Measurements from ENCODE around the gene IRAK1.

Gene IRAK1

DNA sequence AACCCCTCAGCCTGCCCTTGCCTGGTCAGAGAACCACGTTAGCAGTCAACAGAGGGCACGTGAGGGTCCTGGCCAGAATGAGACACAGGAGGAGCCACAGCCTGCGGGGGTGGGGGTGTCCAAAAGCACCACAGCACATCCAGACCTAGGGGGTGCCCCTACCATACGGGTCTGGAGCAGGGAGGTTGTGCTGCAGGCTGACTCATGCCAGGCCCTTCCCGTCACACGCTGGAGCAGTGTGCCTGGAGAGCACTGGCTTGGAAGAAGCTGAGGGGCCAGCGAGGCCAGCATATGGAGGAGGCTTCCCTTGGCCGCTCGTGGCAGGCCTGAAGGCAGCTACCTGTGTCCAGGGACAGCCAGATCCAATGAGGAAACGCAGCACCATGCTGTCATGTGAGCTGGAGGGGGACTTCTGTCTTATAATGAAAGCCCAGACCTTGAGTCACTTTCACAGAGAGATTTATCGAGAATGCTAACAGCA lies 1.5 kb upstream of the IRAK1 start:
- no peak overlapping the region for H2AFZ ChIP-seq (ENCODE audit: low read depth, low read length)
- peak overlapping the region; percentile 94 for H3K9ac ChIP-seq (ENCODE audit: low read depth, low read length)

DNA sequence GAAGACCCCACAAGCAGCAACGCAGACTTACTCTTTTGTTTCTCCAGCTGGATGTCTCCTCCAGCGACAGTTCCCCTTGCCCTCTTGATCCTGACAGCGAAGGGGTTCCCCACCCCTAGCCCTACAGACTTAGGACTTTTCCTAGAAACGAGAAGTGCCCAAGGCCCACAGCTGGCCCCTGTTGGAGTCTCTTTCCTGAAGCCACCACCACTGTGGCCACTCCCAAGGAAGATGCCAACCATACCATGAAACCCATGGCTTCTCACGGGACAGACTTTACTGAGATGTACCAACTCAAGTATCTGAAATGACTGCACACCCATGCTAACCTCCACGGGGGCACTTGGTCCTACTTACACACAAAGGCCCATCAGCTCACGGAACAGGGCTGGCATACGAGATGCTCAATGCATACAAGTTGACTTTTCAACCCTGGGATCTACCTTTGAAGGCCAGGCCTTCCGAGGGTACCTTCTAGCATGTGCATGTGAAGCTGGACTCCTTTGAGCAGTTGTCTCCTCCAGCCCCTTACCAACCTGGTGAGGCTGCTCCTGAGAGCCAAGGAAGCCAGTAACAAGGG lies 924 bp upstream of the IRAK1 start:
- H3K27ac ChIP-seq (ENCODE audit: low read length): peak overlapping the region; percentile 91
- H3K9ac ChIP-seq (ENCODE audit: low read depth, low read length): peak overlapping the region; percentile 94
- H2AFZ ChIP-seq (ENCODE audit: low read depth, low read length): peak overlapping the region; percentile 80; the same call in 1 of the 2 replicates
- peaks cover 31% of the 10 kb centered on the region for H3K4me1 ChIP-seq (ENCODE audit: insufficient read depth, low read length)
- H3K9me3 ChIP-seq (ENCODE audit: insufficient read depth, low read length, severe bottlenecking): no peaks in the 10 kb centered on the region
- peak overlapping the region; percentile 75 for H3K4me2 ChIP-seq (ENCODE audit: insufficient read depth, low read length)
- TF ChIP-seq, protein P1, sequence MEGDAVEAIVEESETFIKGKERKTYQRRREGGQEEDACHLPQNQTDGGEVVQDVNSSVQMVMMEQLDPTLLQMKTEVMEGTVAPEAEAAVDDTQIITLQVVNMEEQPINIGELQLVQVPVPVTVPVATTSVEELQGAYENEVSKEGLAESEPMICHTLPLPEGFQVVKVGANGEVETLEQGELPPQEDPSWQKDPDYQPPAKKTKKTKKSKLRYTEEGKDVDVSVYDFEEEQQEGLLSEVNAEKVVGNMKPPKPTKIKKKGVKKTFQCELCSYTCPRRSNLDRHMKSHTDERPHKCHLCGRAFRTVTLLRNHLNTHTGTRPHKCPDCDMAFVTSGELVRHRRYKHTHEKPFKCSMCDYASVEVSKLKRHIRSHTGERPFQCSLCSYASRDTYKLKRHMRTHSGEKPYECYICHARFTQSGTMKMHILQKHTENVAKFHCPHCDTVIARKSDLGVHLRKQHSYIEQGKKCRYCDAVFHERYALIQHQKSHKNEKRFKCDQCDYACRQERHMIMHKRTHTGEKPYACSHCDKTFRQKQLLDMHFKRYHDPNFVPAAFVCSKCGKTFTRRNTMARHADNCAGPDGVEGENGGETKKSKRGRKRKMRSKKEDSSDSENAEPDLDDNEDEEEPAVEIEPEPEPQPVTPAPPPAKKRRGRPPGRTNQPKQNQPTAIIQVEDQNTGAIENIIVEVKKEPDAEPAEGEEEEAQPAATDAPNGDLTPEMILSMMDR (IDR thresholded peaks at IDR 0.05; ENCODE audit: borderline replicate concordance, extremely low read depth, low read length, poor library complexity, severe bottlenecking): no peak
- TF ChIP-seq EZH2 (IDR thresholded peaks at IDR 0.05; ENCODE audit: borderline replicate concordance, low read depth, low read length, severe bottlenecking): no peak
- no peaks in the 10 kb centered on the region for H3K27me3 ChIP-seq (ENCODE audit: insufficient read depth, low read length, poor library complexity)
- no peaks in the 10 kb centered on the region for H4K20me1 ChIP-seq (ENCODE audit: insufficient read depth, low read length)
- ATAC-seq (ENCODE audit: insufficient read depth, low read depth) (peak; percentile 4; the same call in 1 of the 3 replicates), DNase-seq (no peak)
- H3K36me3 ChIP-seq (ENCODE audit: insufficient read depth, low read length): peaks cover 31% of the 10 kb centered on the region
- H3K4me3 ChIP-seq (ENCODE audit: low read depth in 1 of 2, low read length in 2 of 2): peak overlapping the region; percentile 60 to 86; a peak in 3 of 4 replicates
- H3K79me2 ChIP-seq (ENCODE audit: insufficient read depth, low read length): peaks cover 47% of the 10 kb centered on the region

More for the DNA sequence above, 1.5 kb upstream of the IRAK1 start:
- no peak for ATAC-seq (ENCODE audit: insufficient read depth, low read depth)
- peaks cover 27% of the 10 kb centered on the region for H3K36me3 ChIP-seq (ENCODE audit: insufficient read depth, low read length)
- H3K79me2 ChIP-seq (ENCODE audit: insufficient read depth, low read length): peaks cover 47% of the 10 kb centered on the region
- H3K27ac ChIP-seq (ENCODE audit: low read length): peak overlapping the region; percentile 91
- H3K27me3 ChIP-seq (ENCODE audit: insufficient read depth, low read length, poor library complexity): no peaks in the 10 kb centered on the region
- no peaks in the 10 kb centered on the region for H4K20me1 ChIP-seq (ENCODE audit: insufficient read depth, low read length)
- H3K9me3 ChIP-seq (ENCODE audit: insufficient read depth, low read length, severe bottlenecking): no peaks in the 10 kb centered on the region
- peaks cover 31% of the 10 kb centered on the region for H3K4me1 ChIP-seq (ENCODE audit: insufficient read depth, low read length)
- peak overlapping the region; percentile 75 for H3K4me2 ChIP-seq (ENCODE audit: insufficient read depth, low read length)
- TF ChIP-seq, protein P1 (IDR thresholded peaks at IDR 0.05; ENCODE audit: borderline replicate concordance, extremely low read depth, low read length, poor library complexity, severe bottlenecking): no peak
- no peak for TF ChIP-seq EZH2 (IDR thresholded peaks at IDR 0.05; ENCODE audit: borderline replicate concordance, low read depth, low read length, severe bottlenecking)
- peak overlapping the region; percentile 60 to 86; a peak in 3 of 4 replicates for H3K4me3 ChIP-seq (ENCODE audit: low read depth in 1 of 2, low read length in 2 of 2)
- DNase-seq: no peak

DNA sequence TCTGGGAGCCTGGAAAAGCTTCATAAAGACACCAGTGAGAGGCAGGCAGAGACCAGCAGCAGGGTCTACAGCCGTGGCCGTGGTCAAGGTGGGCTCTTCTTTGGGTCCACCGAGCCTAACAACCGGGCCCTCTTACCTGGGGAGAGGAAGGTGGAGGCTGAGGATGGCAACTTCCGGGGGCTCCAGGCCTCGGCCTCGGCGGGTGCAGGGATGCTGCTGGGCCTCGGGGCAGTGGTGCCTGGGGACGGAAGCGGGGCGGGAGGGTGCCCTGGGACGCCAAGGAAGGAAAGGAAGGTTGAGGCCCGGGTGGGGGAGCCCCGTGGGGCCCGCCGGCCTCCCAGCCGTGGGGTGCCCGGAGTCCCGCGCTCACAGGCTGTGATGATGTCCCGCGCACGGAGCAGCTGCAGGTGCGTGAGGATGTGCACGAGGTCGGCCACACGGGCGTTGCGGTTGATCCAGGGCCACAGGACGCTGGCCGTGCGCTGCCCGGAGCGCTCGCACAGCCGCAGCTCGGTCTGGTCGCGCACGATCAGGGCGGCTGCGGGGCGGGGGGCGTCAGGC lies 561 bp downstream of the IRAK1 start:
- H3K9ac ChIP-seq (ENCODE audit: low read depth, low read length): peak overlapping the region; percentile 94

More for the DNA sequence above, 561 bp downstream of the IRAK1 start:
- H3K79me2 ChIP-seq (ENCODE audit: insufficient read depth, low read length): peaks cover 47% of the 10 kb centered on the region
- H4K20me1 ChIP-seq (ENCODE audit: insufficient read depth, low read length): no peaks in the 10 kb centered on the region
- peaks cover 31% of the 10 kb centered on the region for H3K4me1 ChIP-seq (ENCODE audit: insufficient read depth, low read length)
- H3K4me2 ChIP-seq (ENCODE audit: insufficient read depth, low read length): peak overlapping the region; percentile 92
- H3K4me3 ChIP-seq (ENCODE audit: low read depth in 1 of 2, low read length in 2 of 2): peak overlapping the region; percentile 71 to 86
- no peaks in the 10 kb centered on the region for H3K27me3 ChIP-seq (ENCODE audit: insufficient read depth, low read length, poor library complexity)
- H3K36me3 ChIP-seq (ENCODE audit: insufficient read depth, low read length): peaks cover 39% of the 10 kb centered on the region
- TF ChIP-seq, protein P1 (IDR thresholded peaks at IDR 0.05; ENCODE audit: borderline replicate concordance, extremely low read depth, low read length, poor library complexity, severe bottlenecking): no peak
- TF ChIP-seq EZH2 (IDR thresholded peaks at IDR 0.05; ENCODE audit: borderline replicate concordance, low read depth, low read length, severe bottlenecking): no peak
- peak overlapping the region; percentile 81 for H2AFZ ChIP-seq (ENCODE audit: low read depth, low read length)
- DNase-seq: peak; percentile 37
- peak overlapping the region; percentile 90 for H3K27ac ChIP-seq (ENCODE audit: low read length)
- ATAC-seq (ENCODE audit: insufficient read depth, low read depth): peak; percentile 50
- H3K9me3 ChIP-seq (ENCODE audit: insufficient read depth, low read length, severe bottlenecking): no peaks in the 10 kb centered on the region

Data from DND-41 (cell line).